SK-N-SH (cell line): ENCODE results near the gene RNU7-1. TPM values are rescaled to one million over a fixed set of nuclear protein-coding genes. Genes with fewer than 3 reads are reported as not detected.

Source experiments
- CTCF ChIA-PET: fragments of 300-600, 350-600 bp; formaldehyde crosslinking; extraction: SDS; loops from one replicate; lab custom pipeline; 2021; lab: Yijun Ruan, JAX
- POLR2A ChIA-PET: fragments of 350-600 bp; sonication (Branson Sonifier 250); formaldehyde crosslinking; extraction: SDS; loops from one replicate; lab custom pipeline; 2020; ENCODE audit warnings: antibody characterized with exemption, inconsistent platforms; lab: Yijun Ruan, JAX
- DNase-seq: peaks from one replicate; pipeline ENCODE4 v3.0.0; 2012
- H2AFZ ChIP-seq: fragments of 200-600 bp; sonication (generic); 2 replicates; pipeline ENCODE4 v1.8.1; 2016; ENCODE audit warnings: antibody characterized with exemption, mild to moderate bottlenecking, low read depth
- H3F3A ChIP-seq: fragments of 200-600 bp; sonication (generic); replicated peaks from 2 replicates; pipeline ENCODE3; 2016; ENCODE audit warnings: antibody characterized with exemption, mild to moderate bottlenecking; ENCODE audit not compliant: insufficient read depth
- H3K27ac ChIP-seq, 2 experiments: fragments of 200-500 bp in 1 of 2; fragments of 200-600 bp in 1 of 2; sonication (Bioruptor generic) in 1 of 2; sonication (generic), shearing (Covaris generic) in 1 of 2; 2 replicates each; pipeline versions ENCODE4 v1.5.1 to v1.6.1; 2014 to 2016; ENCODE audit warnings: low read depth in 2 of 2, inconsistent platforms in 1 of 2, low read length in 1 of 2, mild to moderate bottlenecking in 1 of 2, mixed read lengths in 1 of 2
- H3K27me3 ChIP-seq: fragments of 200-600 bp; sonication (generic), shearing (Covaris generic); 2 replicates; pipeline ENCODE4 v1.6.1; 2016; ENCODE audit warnings: mixed run types; ENCODE audit not compliant: insufficient read depth
- H3K36me3 ChIP-seq, 2 experiments: fragments of 200-500 bp in 1 of 2; fragments of 200-600 bp in 1 of 2; sonication (Bioruptor generic) in 1 of 2; sonication (generic) in 1 of 2; replicated peaks in 1 of 2; 2 replicates each; pipeline versions ENCODE3 to v1.5.1; 2014 to 2016; ENCODE audit warnings: low read length in 1 of 2, mild to moderate bottlenecking in 1 of 2; ENCODE audit not compliant: insufficient read depth in 2 of 2, control insufficient read depth in 1 of 2
- H3K4me1 ChIP-seq, 2 experiments: fragments of 200-500 bp in 1 of 2; fragments of 200-600 bp in 1 of 2; sonication (Bioruptor generic) in 1 of 2; sonication (generic), shearing (Covaris generic) in 1 of 2; 2 replicates each; pipeline versions ENCODE4 v1.5.1 to v1.6.1; 2014 to 2016; ENCODE audit warnings: low read depth in 1 of 2, low read length in 1 of 2, mixed run types in 1 of 2; ENCODE audit not compliant: insufficient read depth in 2 of 2, control insufficient read depth in 1 of 2
- H3K4me2 ChIP-seq: fragments of 200-600 bp; sonication (generic), shearing (Covaris generic); 2 replicates; pipeline ENCODE4 v1.6.1; 2017; ENCODE audit warnings: mixed run types
- H3K4me3 ChIP-seq, 2 experiments: fragments of 200-500 bp in 1 of 2; fragments of 200-600 bp in 1 of 2; sonication (Bioruptor generic) in 1 of 2; sonication (generic), shearing (Covaris generic) in 1 of 2; 2 replicates each; pipeline versions ENCODE4 v1.5.1 to v1.8.1; 2014 to 2016; ENCODE audit warnings: low read depth in 2 of 2, inconsistent platforms in 1 of 2, low read length in 1 of 2, mild to moderate bottlenecking in 1 of 2, mixed read lengths in 1 of 2, moderate library complexity in 1 of 2
- H3K79me2 ChIP-seq: fragments of 200-600 bp; sonication (generic); 2 replicates; pipeline ENCODE4 v1.8.1; 2017; ENCODE audit warnings: mild to moderate bottlenecking; ENCODE audit not compliant: insufficient read depth
- H3K9ac ChIP-seq: fragments of 200-600 bp; sonication (generic); 2 replicates; pipeline ENCODE4 v1.6.1; 2017; ENCODE audit warnings: mixed run types
- H3K9me2 ChIP-seq: fragments of 200-600 bp; sonication (generic); 2 replicates; pipeline ENCODE4 v1.6.1; 2017; ENCODE audit warnings: mixed run types
- H3K9me3 ChIP-seq: fragments of 200-600 bp; sonication (generic); 2 replicates; pipeline ENCODE4 v1.6.1; 2017; ENCODE audit warnings: mixed run types, mild to moderate bottlenecking, moderate library complexity
- H4K20me1 ChIP-seq: fragments of 200-600 bp; sonication (generic); 2 replicates; pipeline ENCODE4 v1.6.1; 2017; ENCODE audit warnings: mild to moderate bottlenecking, mixed run types; ENCODE audit not compliant: insufficient read depth
- CHD2 ChIP-seq: fragments of 150-350 bp; IDR thresholded peaks from 2 replicates; pipeline ENCODE4 v1.6.1; 2018; ENCODE audit warnings: low read length; ENCODE audit not compliant: partially characterized antibody
- ELF1 ChIP-seq: IDR thresholded peaks from 2 replicates; pipeline ENCODE4 v1.4.0; 2012
- MEF2A ChIP-seq: IDR thresholded peaks from 2 replicates; pipeline ENCODE4 v1.4.0; 2012; ENCODE audit warnings: low read depth, borderline replicate concordance
- NRF1 ChIP-seq: IDR thresholded peaks from 2 replicates; pipeline ENCODE4 v1.6.1; 2012; ENCODE audit warnings: low read depth, mild to moderate bottlenecking, low read length
- RAD21 ChIP-seq: IDR thresholded peaks from 2 replicates; pipeline ENCODE4 v1.6.1; 2012; ENCODE audit warnings: mild to moderate bottlenecking, low read length
- RFX5 ChIP-seq: IDR thresholded peaks from 2 replicates; pipeline ENCODE4 v1.6.1; 2012; ENCODE audit warnings: mild to moderate bottlenecking, improper control_type of control experiment, low read length
- YY1 ChIP-seq: IDR thresholded peaks from 2 replicates; pipeline ENCODE4 v1.4.0; 2012; ENCODE audit warnings: low read depth, mild to moderate bottlenecking
- WGBS: methylation state at CpG from one replicate; pipeline ENCODE4 v1.1.6; 2017; ENCODE audit warnings: low lambda C conversion rate; 5-methylcytosine and 5-hydroxymethylcytosine counted together
- polyA plus RNA-seq, 3 experiments: library from polyadenylated mRNA; depleted of rRNA; stranded (reverse); fragments of >200 nt; gene quantifications; 2 replicates each; pipeline ENCODE4 v1.2.3, GENCODE V29; 2012
- TF ChIP-seq, protein P1 (sequence below): IDR thresholded peaks from 2 replicates; pipeline ENCODE4 v1.4.0; 2012; ENCODE audit warnings: low read depth, borderline replicate concordance
- TF ChIP-seq, protein P2 (sequence below): IDR thresholded peaks from 2 replicates; pipeline ENCODE4 v1.4.0; 2012; ENCODE audit warnings: low read depth, borderline replicate concordance
- TF ChIP-seq, protein P3 (sequence below): IDR thresholded peaks from 2 replicates; pipeline ENCODE4 v1.6.1; 2012; ENCODE audit warnings: mild to moderate bottlenecking, low read depth, low read length, moderate library complexity

Gene RNU7-1
- polyA plus RNA-seq, 1 of the 3 experiments (the other 2 are of a cell fraction), result not detected

DNA sequence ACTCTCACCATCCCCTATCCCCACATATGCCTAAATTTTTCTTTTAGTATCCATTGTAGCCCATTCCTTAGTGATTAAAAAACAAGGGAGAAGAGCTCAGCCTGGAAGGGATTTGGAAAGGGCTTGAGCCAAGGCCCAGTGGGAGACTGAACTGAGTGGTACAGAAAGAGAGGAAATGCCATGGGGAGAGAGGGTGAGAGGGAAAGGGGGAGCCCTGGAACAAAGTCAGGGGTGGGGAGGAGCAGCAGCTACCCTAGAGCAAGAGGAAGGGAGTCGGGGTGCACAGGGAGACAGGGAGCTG lies 18.4 kb upstream of the RNU7-1 start:
- Histone ChIP-seq H3K4me2 (peak overlapping the region; percentile 81), H4K20me1 (peaks cover 16% of the 10 kb centered on the region), H3K79me2 (peaks cover 37% of the 10 kb centered on the region), H3F3A (peaks cover 30% of the 10 kb centered on the region), H3K27ac (peak overlapping the region; percentile 76 to 90), H3K4me3 (no peak overlapping the region; a peak in 1 of 4 replicates), H2AFZ (peak overlapping the region; percentile 17; the same call in 1 of the 2 replicates), H3K9me2 (no peaks in the 10 kb centered on the region), H3K36me3 (peaks cover 5 to 12% of the 10 kb centered on the region in 2 experiments), H3K4me1 (peaks cover 34 to 38% of the 10 kb centered on the region in 2 experiments), H3K9me3 (no peaks in the 10 kb centered on the region), H3K27me3 (no peaks in the 10 kb centered on the region), H3K9ac (peak overlapping the region; percentile 56)
- CTCF ChIA-PET, result interaction anchor here (0.7 to 8.2 kb wide), 15 partner anchors 12 to 188 kb away, joined by 3 to 134 read pairs (median 17); partner anchors contain the start of genes C12orf57, C1R, ENO2 and RNU7-1
- no peak for DNase-seq
- POLR2A ChIA-PET, result interaction anchor here (0.5 to 7.3 kb wide), 13 partner anchors 8 to 172 kb away, joined by 3 to 82 read pairs (median 5); partner anchors contain the start of genes C12orf57, ENO2, RNU7-1 and SPSB2
- 29% methylated on average over 1 of the region's 1 CpG for WGBS
- TF ChIP-seq, protein P1, sequence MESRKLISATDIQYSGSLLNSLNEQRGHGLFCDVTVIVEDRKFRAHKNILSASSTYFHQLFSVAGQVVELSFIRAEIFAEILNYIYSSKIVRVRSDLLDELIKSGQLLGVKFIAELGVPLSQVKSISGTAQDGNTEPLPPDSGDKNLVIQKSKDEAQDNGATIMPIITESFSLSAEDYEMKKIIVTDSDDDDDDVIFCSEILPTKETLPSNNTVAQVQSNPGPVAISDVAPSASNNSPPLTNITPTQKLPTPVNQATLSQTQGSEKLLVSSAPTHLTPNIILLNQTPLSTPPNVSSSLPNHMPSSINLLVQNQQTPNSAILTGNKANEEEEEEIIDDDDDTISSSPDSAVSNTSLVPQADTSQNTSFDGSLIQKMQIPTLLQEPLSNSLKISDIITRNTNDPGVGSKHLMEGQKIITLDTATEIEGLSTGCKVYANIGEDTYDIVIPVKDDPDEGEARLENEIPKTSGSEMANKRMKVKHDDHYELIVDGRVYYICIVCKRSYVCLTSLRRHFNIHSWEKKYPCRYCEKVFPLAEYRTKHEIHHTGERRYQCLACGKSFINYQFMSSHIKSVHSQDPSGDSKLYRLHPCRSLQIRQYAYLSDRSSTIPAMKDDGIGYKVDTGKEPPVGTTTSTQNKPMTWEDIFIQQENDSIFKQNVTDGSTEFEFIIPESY, result no peak
- TF ChIP-seq RFX5 (no peak), MEF2A (no peak), YY1 (no peak), CHD2 (no peak), ELF1 (no peak), RAD21 (no peak), NRF1 (no peak)
- TF ChIP-seq, protein P2, sequence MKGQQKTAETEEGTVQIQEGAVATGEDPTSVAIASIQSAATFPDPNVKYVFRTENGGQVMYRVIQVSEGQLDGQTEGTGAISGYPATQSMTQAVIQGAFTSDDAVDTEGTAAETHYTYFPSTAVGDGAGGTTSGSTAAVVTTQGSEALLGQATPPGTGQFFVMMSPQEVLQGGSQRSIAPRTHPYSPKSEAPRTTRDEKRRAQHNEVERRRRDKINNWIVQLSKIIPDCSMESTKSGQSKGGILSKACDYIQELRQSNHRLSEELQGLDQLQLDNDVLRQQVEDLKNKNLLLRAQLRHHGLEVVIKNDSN, result no peak
- TF ChIP-seq, protein P3, sequence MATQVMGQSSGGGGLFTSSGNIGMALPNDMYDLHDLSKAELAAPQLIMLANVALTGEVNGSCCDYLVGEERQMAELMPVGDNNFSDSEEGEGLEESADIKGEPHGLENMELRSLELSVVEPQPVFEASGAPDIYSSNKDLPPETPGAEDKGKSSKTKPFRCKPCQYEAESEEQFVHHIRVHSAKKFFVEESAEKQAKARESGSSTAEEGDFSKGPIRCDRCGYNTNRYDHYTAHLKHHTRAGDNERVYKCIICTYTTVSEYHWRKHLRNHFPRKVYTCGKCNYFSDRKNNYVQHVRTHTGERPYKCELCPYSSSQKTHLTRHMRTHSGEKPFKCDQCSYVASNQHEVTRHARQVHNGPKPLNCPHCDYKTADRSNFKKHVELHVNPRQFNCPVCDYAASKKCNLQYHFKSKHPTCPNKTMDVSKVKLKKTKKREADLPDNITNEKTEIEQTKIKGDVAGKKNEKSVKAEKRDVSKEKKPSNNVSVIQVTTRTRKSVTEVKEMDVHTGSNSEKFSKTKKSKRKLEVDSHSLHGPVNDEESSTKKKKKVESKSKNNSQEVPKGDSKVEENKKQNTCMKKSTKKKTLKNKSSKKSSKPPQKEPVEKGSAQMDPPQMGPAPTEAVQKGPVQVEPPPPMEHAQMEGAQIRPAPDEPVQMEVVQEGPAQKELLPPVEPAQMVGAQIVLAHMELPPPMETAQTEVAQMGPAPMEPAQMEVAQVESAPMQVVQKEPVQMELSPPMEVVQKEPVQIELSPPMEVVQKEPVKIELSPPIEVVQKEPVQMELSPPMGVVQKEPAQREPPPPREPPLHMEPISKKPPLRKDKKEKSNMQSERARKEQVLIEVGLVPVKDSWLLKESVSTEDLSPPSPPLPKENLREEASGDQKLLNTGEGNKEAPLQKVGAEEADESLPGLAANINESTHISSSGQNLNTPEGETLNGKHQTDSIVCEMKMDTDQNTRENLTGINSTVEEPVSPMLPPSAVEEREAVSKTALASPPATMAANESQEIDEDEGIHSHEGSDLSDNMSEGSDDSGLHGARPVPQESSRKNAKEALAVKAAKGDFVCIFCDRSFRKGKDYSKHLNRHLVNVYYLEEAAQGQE, result no peak
